ENCODE measurements around the gene ADCY5.
A peak's percentile ranks its signal among the peaks of the same experiment; 100 is the strongest.

DNA sequence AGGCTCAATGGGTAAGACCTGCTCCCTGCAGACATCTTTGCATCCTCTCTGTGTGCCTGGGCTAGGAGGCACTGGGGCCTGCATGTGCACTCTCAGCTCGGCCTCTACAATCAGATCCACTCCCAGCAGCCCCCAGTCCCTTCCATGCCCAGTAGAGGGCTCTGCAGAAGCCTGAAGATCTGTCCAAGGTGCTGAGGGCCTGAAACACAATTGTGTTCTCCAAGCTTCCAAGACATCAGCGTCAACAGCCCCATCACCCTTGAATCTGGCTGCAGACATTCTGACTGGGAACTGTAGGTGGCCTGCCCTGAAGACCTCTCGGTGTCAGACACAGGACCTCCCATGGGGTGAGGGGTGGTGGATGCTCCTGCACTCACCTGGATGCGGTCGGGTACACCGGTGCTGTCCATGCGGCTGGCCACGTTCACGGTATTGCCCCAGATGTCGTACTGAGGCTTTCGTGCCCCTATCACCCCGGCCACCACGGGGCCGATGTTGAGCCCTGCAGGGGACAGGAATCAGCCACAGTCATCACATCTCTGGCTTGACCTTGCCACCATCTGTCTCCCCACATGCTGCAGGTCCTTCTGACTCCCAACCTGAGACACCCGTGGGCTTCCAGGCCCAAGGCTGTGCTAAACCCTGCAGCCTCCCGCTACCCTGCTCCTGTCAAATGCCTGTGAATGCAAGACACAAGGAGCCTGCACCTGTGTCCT, 162.4 kb downstream of the ADCY5 start:
- peak; percentile 15 to 22 (median 22) for TF ChIP-seq CTCF (IDR thresholded peaks at IDR 0.05)
- TF ChIP-seq EP300 (IDR thresholded peaks at IDR 0.05) = no peak
